DND-41 (cell line): ENCODE results near the gene MAPKAPK3.

Source experiments
- ATAC-seq: fragments of 200-7000 bp; cut with Tn5 transposase; 3 replicates; pipeline ENCODE4 v1.9.1; 2021; ENCODE audit warnings: low read depth; ENCODE audit not compliant: insufficient read depth
- DNase-seq: peaks from one replicate; pipeline ENCODE4 v3.0.0-alpha.2; 2020
- H2AFZ ChIP-seq: 2 replicates; pipeline ENCODE4 v1.6.0; 2012; ENCODE audit warnings: low read depth, low read length
- H3K27ac ChIP-seq: 2 replicates; pipeline ENCODE4 v1.5.1; 2012; ENCODE audit warnings: low read length, inconsistent platforms
- H3K27me3 ChIP-seq: fragments of 200-600 bp; sonication (generic); 2 replicates; pipeline ENCODE4 v1.6.0; 2012; ENCODE audit warnings: low read length, mild to moderate bottlenecking, inconsistent platforms; ENCODE audit not compliant: insufficient read depth, poor library complexity
- H3K36me3 ChIP-seq: 2 replicates; pipeline ENCODE4 v1.5.1; 2012; ENCODE audit warnings: low read length, inconsistent platforms; ENCODE audit not compliant: insufficient read depth
- H3K4me1 ChIP-seq: 2 replicates; pipeline ENCODE4 v1.5.1; 2012; ENCODE audit warnings: mild to moderate bottlenecking, low read length; ENCODE audit not compliant: insufficient read depth
- H3K4me2 ChIP-seq: 2 replicates; pipeline ENCODE4 v1.6.0; 2012; ENCODE audit warnings: mild to moderate bottlenecking, moderate library complexity, low read length, inconsistent platforms; ENCODE audit not compliant: insufficient read depth
- H3K4me3 ChIP-seq, 2 experiments: fragments of 200-600 bp in 1 of 2; shearing (Covaris generic) in 1 of 2; 2 replicates each; pipeline ENCODE4 v1.5.1; 2012 to 2016; ENCODE audit warnings: inconsistent platforms in 2 of 2, low read length in 2 of 2, mild to moderate bottlenecking in 2 of 2, low read depth in 1 of 2, moderate library complexity in 1 of 2
- H3K79me2 ChIP-seq: 2 replicates; pipeline ENCODE4 v1.6.0; 2012; ENCODE audit warnings: low read length, inconsistent platforms; ENCODE audit not compliant: insufficient read depth
- H3K9ac ChIP-seq: 2 replicates; pipeline ENCODE4 v1.6.0; 2012; ENCODE audit warnings: low read depth, mild to moderate bottlenecking, inconsistent platforms, low read length, moderate library complexity
- H3K9me3 ChIP-seq: 2 replicates; pipeline ENCODE4 v1.5.1; 2012; ENCODE audit warnings: low read length, moderate library complexity, mild to moderate bottlenecking, inconsistent platforms; ENCODE audit not compliant: insufficient read depth, severe bottlenecking
- H4K20me1 ChIP-seq: 2 replicates; pipeline ENCODE4 v1.6.0; 2012; ENCODE audit warnings: low read length; ENCODE audit not compliant: insufficient read depth
- CTCF ChIP-seq: IDR thresholded peaks from 2 replicates; pipeline ENCODE4 v1.5.1; 2012; ENCODE audit warnings: borderline replicate concordance, low read length, moderate library complexity, mild to moderate bottlenecking; ENCODE audit not compliant: poor library complexity, severe bottlenecking; ENCODE audit errors: extremely low read depth
- EZH2 ChIP-seq: IDR thresholded peaks from 3 replicates; pipeline ENCODE4 v1.6.1; 2012; ENCODE audit warnings: borderline replicate concordance, low read depth, mild to moderate bottlenecking, moderate library complexity, low read length, inconsistent platforms; ENCODE audit not compliant: severe bottlenecking

Gene MAPKAPK3

GRCh38 chr3:50604628-50605588 lies 12.0 kb upstream of the MAPKAPK3 start:
- peak overlapping the region; percentile 85 for H3K4me2 ChIP-seq
- ATAC-seq (no peak), DNase-seq (peak; percentile 67)
- peak overlapping the region; percentile 99 for H3K27ac ChIP-seq
- TF ChIP-seq EZH2: no peak
- H2AFZ ChIP-seq: no peak overlapping the region
- peaks cover 68% of the 10 kb centered on the region for H3K36me3 ChIP-seq
- H3K4me3 ChIP-seq: peak overlapping the region; percentile 82; a peak in 3 of 4 replicates
- H4K20me1 ChIP-seq: peaks cover 47% of the 10 kb centered on the region
- no peaks in the 10 kb centered on the region for H3K27me3 ChIP-seq
- H3K79me2 ChIP-seq: peaks cover 83% of the 10 kb centered on the region
- peaks cover 86% of the 10 kb centered on the region for H3K4me1 ChIP-seq
- no peaks in the 10 kb centered on the region for H3K9me3 ChIP-seq
- H3K9ac ChIP-seq: peak overlapping the region; percentile 91

- Histone ChIP-seq H3K27ac (peak overlapping the region; percentile 99), H3K79me2 (peaks cover 84% of the 10 kb centered on the region), H3K4me3 (peak overlapping the region; percentile 82), H3K9ac (peak overlapping the region; percentile 91), H3K4me2 (peak overlapping the region; percentile 85), H2AFZ (no peak overlapping the region), H3K27me3 (no peaks in the 10 kb centered on the region), H3K4me1 (peaks cover 76% of the 10 kb centered on the region), H3K9me3 (no peaks in the 10 kb centered on the region), H4K20me1 (peaks cover 57% of the 10 kb centered on the region), H3K36me3 (peaks cover 79% of the 10 kb centered on the region)
- DNase-seq (peak; percentile 57), ATAC-seq (no peak)
- no peak for TF ChIP-seq CTCF
- no peak for TF ChIP-seq EZH2
Observed at GRCh38 chr3:50605901-50606326, 11.0 kb upstream of the MAPKAPK3 start.

GRCh38 chr3:50606596-50606995 lies 10.4 kb upstream of the MAPKAPK3 start:
- H3K4me2 ChIP-seq: peak overlapping the region; percentile 85
- peak; percentile 69 for DNase-seq

More at GRCh38 chr3:50606596-50606995, 10.4 kb upstream of the MAPKAPK3 start:
- Histone ChIP-seq H2AFZ (no peak overlapping the region), H3K79me2 (peaks cover 91% of the 10 kb centered on the region), H3K9ac (peak overlapping the region; percentile 91), H3K27me3 (no peaks in the 10 kb centered on the region), H3K9me3 (no peaks in the 10 kb centered on the region), H4K20me1 (peaks cover 62% of the 10 kb centered on the region), H3K4me1 (peaks cover 69% of the 10 kb centered on the region), H3K27ac (peak overlapping the region; percentile 99), H3K4me3 (peak overlapping the region; percentile 82), H3K36me3 (peaks cover 85% of the 10 kb centered on the region)
- TF ChIP-seq EZH2 (no peak), CTCF (no peak)
- no peak for ATAC-seq
